Right renal pelvis (tissue), 4 donors: ENCODE results near the gene XRCC1. TPM values are rescaled to one million over a fixed set of nuclear protein-coding genes. Genes with fewer than 3 reads are reported as not detected.

Source experiments
- DNase-seq, 4 donors: peaks; one replicate each; pipeline ENCODE4 v3.0.0-alpha.2; 2013; ENCODE audit warnings: low read depth in 4 of 4, low spot score in 3 of 4, missing footprints in 1 of 4
- polyA plus RNA-seq, 4 donors: library from polyadenylated mRNA; unstranded; fragments of 120-200 nt; gene quantifications; one replicate each; pipeline ENCODE4 v1.2.1, GENCODE V29; 2013; ENCODE audit not compliant: insufficient read length in 4 of 4

Gene XRCC1
- polyA plus RNA-seq: 10 to 100 TPM; 56.7 to 71.0 (median 66.6) TPM

- peak; percentile 96 to 99 (median 98) for DNase-seq
These were observed at the start of gene XRCC1, which contains the start of gene PINLYP for GRCh38 chr19:43575156-43575950. Gene XRCC1, minus strand, starts transcription at chr19:43575527. Its CDS starts 69 bp downstream, at chr19:43575458. Gene PINLYP, plus strand, starts transcription at chr19:43575801. Its CDS starts 1,391 bp downstream, at chr19:43577192.

GRCh38 chr19:43624933-43625332 lies 49.6 kb upstream of the XRCC1 start:
- no peak for DNase-seq

DNA sequence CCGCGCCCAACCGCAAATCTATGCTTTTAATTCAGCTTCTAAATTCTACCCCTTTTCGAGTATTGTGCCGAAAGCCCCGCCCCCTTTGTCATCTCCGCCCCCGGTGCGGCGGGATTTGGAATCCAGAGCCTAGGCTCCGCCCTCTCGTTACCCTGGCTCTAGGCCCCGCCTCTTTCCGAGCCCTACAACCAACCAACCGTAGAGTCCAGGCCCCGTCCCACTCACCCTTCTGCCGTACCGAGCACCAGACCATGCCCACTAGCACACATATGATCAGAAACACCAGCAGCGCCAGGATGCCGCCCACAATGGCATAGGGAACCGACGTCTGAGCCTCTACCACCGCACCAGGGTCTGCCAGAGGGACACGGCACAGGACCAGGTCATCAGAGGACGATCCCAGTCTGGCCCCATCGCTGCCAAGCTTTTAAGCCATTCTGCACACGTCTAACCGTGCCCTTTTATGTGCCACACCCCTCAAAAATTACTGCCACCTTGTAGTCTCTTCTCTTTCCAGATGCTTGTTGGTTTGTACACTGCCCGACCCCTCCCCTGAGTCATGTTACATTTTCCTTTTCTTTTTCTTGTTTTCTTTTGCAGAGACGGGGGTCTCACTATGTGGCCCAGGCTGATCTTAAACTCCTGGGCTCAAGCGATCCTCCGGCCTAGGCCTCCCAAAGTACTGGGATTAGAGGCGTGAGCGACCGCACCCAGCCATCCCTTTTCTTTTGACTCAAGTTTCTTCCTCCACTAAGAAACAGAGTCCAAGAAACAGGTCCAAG lies 48.8 kb upstream of the XRCC1 start:
- DNase-seq: no peak

DNA sequence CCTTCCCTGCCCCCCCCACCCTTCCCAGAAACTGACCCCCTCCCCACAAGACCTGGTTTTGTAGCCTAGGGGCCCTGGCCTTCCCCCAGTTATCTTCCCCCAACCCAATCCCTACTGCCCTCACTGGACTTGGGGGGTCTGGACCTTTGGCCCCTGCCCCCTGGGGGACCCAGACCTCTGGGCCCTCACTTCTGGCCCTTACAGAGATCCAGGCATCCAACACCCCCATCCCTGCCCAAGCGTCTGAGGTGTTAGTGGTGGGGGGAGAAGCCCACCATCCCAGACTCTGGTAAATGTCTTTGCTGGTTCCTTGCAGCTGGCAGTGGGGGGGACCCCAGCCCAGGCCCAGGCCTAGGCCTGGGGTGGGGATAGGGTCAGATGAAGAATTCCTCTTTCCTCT lies 47.6 kb upstream of the XRCC1 start:
- no peak for DNase-seq

GRCh38 chr19:43622070-43622469 lies 46.7 kb upstream of the XRCC1 start:
- DNase-seq: no peak

DNA sequence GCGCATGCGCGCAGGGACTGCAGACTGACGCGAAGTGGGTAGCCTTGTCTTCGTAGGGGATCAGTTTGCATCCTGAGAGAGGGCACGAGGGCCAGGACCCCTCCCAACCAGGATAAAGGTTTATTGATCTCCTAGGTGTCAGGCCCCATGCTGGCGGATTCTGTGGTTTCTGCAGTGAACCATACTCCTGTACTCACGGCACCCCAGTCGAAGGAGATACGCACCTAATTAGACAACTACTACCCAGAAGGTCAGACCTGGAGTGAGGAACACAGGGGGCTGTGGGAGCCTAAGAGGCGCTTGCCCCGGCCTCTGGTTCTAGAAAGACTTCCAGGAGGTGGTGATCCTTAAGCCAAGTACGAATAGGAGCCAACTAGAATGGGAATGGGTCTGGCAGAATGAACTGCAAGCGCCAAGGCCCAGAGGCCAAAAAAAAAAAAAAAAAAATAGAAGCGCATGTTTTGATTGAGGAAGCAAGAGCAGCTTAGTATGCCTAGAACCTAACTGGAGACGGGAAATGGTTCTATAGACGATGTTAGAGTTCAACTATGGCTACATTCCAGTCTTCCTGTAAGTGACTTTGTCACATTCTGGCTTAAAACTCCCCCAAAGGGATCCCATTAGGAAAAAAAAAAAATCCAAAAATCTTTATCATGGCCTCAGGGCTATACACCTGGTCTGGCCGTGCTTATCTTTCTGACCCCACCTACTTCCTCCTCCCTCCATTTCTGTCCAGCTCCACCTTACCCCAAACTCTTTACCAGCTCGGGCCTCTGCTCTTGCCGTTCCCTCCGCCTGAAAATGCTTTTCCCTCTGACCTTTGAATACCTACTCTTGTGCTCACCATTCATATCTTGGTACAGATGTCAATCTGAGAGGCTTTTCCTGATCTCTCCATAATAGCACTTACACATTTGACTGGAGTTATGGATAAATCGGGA lies 45.0 kb upstream of the XRCC1 start:
- DNase-seq: no peak

DNA sequence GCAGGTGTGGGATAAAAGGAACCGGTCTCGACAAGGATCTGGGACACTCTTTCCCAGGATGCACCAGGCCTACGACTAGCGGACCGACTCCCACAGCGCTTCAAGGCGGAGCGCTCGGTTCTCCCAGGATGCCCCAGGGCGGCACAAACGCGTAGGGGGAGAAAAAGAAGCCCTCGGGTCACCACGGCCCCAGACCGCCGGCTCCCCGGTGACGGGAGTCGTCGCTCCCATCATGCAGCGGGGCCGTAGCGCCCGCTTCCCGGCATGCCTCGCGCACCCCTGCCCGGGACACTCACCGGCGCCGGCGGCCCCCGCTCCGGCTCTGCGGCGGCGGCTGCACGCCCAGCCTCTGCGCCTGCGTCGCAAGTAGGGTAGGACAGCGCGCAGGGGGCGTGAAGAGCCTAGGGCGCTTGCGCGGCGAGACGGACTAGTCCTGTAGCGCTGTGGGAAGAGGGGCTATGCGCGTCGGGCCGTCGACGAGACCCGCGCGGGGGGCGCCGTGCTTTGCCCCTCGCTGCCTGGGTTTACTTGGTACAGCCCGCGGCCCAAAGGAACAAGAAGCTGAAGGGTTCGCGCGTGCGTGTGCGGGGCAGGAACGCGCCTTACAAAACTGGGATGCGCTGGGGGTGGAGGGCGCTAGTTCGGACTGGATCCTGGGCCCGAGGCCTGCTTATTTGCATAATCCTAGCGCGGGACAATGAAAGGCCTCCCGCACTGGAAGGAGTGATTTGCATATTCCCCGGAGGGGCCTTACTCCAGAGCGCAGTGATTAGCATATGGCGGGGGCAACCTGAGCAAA lies 44.1 kb upstream of the XRCC1 start, which contains the start of gene ZNF428:
TSS of gene ZNF428 (minus strand) at position 368 of the 799 bp plus-strand sequence. CDS start 5,325 bp downstream, outside the sequence.
- peak; percentile 78 to 83 (median 81) for DNase-seq

GRCh38 chr19:43618921-43619261 lies 43.6 kb upstream of the XRCC1 start:
- no peak for DNase-seq

GRCh38 chr19:43616954-43617353 lies 41.6 kb upstream of the XRCC1 start:
- DNase-seq: no peak

DNA sequence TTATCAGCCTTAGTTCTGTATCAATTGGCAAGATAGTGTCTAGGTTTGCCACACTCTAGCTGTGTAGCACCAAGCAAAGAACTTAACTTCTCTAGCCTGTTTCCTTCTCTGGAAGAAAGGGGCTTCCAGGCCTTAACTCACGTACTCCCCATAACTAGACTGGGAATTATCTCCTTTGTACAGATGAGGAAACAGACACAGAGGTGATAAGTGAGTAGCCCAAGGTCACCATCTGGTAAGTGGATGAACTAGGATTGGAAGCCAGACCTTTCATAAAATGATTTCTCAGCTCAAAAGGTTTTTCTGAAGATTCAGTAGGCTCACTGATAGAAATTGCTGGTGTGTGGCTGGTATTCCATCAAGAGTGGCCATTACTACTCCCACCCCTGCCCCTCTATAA lies 41.0 kb upstream of the XRCC1 start:
- DNase-seq: no peak

DNA sequence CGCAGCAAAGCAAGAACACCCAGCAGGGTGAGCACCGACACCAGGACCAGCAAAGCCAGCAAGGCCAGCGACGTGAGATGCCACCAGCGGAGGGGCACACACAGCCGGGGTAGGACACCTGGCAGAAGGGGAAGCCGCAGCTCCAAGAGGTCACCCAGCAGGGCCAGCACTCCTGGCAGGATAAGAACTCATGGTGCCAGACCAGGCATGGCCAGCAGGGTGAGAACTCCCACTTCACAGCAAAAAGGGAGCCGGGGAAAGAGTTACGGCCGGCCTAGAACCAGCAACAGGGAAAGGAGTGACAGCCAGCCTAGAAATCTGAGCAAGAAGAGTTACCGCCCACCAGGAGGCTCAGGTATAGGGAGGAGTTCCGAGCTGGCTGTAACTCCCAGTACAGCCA lies 37.0 kb upstream of the XRCC1 start:
- DNase-seq: no peak

- DNase-seq: no peak
These were observed 36.5 kb upstream of the XRCC1 start, which contains the start of gene SRRM5 for GRCh38 chr19:43611788-43612187. Gene SRRM5, plus strand, starts transcription at chr19:43612088. Its CDS starts 34 bp downstream, at chr19:43612122.

DNA sequence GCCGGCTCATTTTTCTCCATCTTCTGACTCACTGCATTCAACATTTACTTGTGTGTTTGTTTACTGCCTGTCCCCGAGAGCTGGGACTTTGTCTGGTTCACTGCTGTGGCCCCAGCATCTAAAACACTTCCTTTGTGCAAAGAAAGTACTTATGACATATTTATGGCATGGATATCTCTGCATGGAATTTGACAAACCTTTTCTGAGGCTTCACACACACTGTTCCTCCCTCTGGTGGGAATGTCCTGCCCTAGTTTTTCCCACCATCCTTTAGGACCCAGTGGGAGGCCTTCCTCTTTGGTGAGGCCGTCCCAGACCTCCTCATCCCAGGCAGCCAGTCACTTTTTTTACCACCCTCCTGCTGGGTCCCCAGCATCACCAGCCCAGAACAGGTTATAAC lies 35.2 kb upstream of the XRCC1 start:
- DNase-seq: no peak

GRCh38 chr19:43609872-43610271 lies 34.5 kb upstream of the XRCC1 start:
- no peak for DNase-seq

GRCh38 chr19:43607238-43608205 lies 32.2 kb upstream of the XRCC1 start:
- DNase-seq: no peak

GRCh38 chr19:43606569-43607229 lies 31.4 kb upstream of the XRCC1 start:
- DNase-seq: no peak

DNA sequence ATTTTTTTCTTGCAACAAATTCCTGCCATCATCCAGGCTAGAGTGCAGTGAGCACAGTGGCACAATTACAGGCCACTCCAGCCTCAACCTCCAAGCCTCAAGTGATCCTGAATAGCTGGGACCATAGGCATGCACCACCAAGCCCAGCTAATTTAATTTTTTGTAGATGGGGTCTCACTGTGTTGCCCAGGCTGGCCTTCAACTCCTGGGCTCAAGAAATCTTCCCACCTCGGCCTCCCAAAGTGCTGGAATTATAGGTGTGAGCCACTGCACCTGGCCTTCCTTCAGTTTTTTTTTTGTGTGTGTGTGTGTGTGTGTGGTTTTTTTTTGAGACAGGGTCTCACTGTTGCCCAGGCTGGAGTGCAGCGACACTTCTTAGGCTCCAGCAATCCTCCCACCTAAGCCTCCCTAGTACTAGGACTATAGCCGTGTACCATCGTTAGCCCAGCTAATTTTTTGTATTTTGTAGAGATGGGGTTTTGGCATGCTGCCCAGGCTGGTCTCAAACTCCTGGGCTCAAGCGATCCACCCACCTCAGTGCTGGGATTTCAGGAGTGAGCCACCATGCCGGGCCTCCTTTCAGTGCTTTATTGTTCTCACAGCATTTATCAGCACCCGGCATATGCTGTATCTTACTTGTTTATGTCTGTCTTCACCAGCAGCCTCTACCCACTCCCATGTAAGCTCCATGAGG lies 30.7 kb upstream of the XRCC1 start:
- no peak for DNase-seq
